B cell (primary cell): ENCODE data around the gene GMPPB.

Experiments used
- CTCF ChIP-seq: fragments of 200-600 bp; IDR thresholded peaks from one replicate; pipeline ENCODE4 v1.8.0; 2022; ENCODE audit warnings: antibody characterized with exemption, mild to moderate bottlenecking
- EZH2 ChIP-seq: IDR thresholded peaks from 2 replicates; pipeline ENCODE4 v1.6.1; 2012; ENCODE audit warnings: borderline replicate concordance, low read depth, mild to moderate bottlenecking, moderate library complexity, low read length; ENCODE audit not compliant: insufficient read depth, poor library complexity, severe bottlenecking

- TF ChIP-seq CTCF (no peak), EZH2 (no peak)
Observed at GRCh38 chr3:49714728-49715550, 8.8 kb downstream of the GMPPB start.
